GM21529 (cell line): ENCODE measurements around the gene RNF144B.
"Not testable (repeated sequence)": the region's sequence is repeated elsewhere in the genome, so short reads cannot be mapped to it uniquely, and the experiment has no call there.

Experiments used
- ATAC-seq: cut with Tn5 transposase; IDR thresholded peaks from one replicate; pipeline ENCODE4 v1.9.1; 2021; ENCODE audit not compliant: unreplicated experiment

RNF144B gene

GRCh38 chr6:18371010-18371409, 16.1 kb upstream of the RNF144B start:
- no peak for ATAC-seq

GRCh38 chr6:18371656-18372055, 15.5 kb upstream of the RNF144B start:
- ATAC-seq, result no peak

DNA sequence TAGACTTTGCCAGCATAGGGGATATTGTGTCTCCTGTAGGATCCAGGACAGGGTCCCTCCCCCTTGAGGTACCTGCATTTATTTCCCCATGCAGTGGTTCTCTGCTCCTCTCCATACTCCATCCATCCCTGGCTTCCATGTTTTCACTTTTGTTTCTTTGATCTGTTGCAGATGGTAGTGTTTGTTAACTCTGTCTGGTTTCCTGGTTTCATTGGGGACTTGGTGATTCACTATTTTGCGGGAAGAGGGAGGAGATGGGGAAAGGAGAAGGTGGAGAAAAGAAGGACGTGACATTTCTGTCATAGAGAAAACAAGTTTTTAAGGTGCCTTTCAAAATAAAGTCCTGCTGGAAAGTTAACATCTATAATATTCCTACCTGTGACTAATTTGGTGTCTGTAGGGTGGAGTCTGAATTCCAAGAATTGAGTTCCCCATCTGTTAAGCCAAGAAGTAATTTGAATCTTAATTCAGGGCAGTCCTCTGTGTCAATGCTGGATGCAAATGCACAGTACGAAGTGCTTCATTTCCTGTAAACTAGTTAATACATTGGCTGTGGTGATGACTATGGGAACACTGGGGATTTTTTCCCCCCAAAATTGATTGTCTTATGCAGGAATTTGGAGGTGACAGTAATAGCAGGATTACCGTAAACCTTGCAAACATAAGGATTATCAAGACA, 6.9 kb upstream of the RNF144B start:
- no peak for ATAC-seq

DNA sequence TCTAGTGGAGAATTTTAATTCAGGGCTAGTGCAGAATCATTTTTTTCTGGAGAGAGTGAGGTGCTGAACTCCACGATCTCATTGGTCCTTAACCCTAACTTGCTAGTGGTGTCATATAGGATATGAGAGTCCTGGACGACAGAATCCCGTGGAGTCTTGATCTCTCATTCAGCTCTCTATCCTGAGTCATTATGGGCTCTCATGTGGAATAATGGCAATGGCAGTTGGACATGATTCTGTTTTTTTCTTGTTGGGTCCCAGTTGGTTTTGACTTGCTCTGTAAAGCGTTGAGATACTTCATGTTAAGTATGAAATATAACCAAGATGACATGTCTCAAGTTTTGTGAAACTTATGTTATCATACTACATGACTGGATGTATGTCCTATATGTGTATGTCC, 6.3 kb upstream of the RNF144B start:
- ATAC-seq, result no peak

DNA sequence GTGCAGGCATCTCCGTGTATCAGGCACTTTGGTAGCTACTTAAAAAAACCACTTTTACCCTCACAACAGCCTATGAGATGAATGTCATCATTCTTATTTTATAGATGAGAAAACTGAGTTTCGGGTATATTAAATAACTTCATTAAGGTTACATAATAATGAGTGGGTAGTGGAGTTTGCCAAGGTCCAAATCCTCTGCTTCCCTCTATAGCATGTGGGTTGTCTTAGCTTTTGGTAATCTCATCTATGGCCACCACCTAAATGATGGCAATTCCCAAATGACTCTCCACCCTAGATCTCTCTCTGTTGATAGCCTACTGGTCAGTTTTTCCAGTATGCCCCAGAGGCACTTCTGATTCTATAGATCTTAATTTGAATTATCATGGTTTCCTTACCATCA, 3.7 kb upstream of the RNF144B start:
- no peak for ATAC-seq

DNA sequence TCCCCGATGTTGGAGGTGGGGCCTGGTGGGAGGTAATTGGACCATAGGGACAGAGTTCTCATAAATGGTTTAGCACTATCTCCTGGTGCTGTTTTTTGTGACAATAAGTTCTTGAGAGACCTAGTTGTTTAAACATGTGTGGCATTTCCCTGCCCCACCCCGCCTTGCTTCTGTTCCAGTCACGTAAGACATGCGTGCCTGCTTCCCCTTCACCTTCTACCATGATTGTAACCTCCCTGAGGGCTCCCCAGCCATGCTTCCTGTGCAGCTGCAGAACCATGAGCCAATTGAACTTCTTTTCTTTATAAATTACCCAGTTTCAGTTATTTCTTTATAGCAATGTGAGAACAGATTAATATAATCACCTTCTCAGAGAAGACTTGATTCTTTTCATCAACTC, 2.5 kb upstream of the RNF144B start:
- ATAC-seq, result no peak

GRCh38 chr6:18386298-18386976, 713 bp upstream of the RNF144B start:
- no peak for ATAC-seq

DNA sequence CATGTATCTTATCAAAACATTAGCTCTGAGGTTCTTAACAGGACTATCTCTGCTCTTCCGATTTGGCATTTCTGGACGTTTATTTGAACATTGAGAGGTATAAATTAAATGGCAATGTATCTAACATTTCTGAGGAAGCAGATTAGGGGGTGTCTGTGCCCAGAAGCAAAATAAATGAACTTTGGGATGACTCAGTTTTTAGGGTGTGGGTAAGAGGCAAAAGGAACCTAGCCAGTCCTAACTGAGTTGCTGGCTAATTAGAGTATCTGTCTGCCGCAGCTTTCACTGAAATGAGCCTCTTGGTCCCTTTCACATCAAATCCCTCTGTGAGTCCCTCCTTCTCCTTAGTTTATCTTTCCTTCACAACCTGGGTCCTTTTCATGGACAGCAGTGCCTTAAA, 1.1 kb downstream of the RNF144B start:
- no peak for ATAC-seq

DNA sequence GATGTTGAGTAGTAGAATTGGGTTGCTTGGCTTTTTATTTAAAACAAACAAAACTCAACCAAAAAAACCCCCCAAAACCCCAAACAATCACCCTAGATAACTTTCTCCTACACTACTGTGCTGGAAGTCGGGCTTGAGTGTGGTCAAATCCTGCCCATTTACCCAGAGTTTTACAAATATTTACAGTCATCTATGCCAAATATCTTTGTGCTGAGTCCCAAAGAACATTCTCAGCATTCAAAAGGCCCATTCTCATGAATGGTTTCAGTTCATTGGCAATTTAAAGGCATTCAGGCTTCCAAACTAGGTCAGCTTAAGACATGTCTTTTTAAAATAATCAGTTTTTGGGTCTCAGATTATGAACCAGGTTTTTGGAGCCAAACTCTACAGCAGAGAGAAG, 1.8 kb downstream of the RNF144B start:
- no peak for ATAC-seq

- no peak for ATAC-seq
Measured at GRCh38 chr6:18389479-18389878, 2.3 kb downstream of the RNF144B start.

DNA sequence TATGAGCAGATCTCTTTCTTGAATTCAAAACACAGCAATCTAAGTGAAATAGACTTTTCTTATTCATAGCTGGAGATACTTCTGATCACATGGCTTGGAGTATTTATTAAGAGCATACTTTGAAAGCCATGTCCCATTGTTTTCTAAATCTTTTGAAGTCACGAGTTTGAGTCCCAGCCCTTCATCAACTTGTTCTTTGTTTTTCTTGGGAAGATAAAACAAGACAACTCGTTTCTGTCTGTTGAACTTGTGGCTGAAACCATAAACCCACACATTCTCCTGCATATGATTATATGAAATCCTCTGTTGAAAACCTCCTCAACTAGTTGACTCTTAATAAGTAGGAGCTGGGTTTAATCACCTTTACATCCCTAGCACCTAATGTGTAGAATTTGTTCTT, 3.3 kb downstream of the RNF144B start:
- no peak for ATAC-seq

DNA sequence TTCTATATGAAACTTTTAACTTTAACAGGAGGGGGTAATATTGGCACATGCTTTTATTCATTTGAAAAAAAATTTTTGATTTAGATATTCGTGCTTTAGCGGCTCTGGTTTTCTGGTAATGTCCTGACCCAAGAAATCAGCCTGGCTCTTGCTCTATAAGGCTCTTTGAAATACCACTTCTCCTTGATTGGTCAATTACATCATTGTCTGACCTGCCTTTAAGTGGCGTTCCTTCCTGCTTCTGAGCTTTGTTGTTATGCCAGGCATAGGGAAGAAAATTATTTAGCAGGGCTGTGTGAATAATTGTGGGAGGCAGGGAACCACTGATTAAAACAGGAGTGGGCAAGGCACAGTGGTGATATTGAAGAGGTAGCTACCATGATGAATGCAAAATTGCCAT, 3.9 kb downstream of the RNF144B start:
- no peak for ATAC-seq

- ATAC-seq, result no peak
Measured at GRCh38 chr6:18392346-18392877, 5.3 kb downstream of the RNF144B start.

GRCh38 chr6:18393698-18394097, 6.5 kb downstream of the RNF144B start:
- no peak for ATAC-seq

DNA sequence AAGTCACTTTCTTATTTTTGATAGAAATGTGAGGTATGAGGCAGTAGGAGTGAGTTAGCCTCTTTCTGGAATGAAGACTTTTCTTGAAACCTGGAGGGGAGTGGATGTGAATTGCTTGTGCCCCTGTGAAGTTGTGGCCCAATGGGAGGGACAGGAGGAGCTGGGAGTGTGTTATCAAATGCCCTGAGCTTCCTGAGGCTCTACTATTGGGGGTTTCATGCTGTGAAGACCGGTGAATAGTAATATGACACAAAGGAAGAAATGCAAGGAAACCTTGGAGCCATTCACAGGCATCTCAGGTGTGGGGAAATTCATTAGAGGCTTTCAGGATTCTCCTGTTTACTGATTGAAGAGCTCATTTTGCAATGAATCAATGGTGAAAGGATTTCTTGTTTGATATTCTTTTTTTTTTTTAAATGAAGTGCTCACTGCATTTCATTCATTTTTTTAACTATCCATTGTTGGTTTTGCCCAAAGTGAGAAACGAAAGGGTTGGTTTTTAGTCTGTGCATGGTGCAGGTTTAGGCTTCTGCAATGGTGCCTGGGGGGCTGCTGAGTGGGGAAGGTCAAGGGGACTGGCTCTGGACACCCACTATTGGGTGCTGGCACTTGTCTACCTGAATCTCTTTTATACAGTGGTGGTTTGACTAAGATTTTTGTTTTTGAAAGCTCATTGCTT, 8.2 kb downstream of the RNF144B start:
- ATAC-seq, result no peak

DNA sequence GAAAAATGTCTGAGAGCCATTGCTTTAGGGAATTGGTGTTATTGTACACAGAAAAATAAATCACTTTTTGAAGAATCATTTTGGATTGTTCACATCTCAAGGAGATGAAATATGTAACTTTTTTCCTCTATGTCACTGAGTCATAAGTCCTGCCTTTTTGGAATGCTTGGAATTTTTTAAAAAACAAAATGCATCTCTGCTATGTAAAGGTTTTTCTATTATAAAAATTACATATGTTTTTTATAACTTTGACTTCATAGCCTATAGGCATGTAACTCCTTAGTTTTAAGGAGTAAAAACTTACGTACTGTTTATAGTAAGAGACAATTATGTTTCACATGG, 8.7 kb downstream of the RNF144B start:
- ATAC-seq, result no peak

DNA sequence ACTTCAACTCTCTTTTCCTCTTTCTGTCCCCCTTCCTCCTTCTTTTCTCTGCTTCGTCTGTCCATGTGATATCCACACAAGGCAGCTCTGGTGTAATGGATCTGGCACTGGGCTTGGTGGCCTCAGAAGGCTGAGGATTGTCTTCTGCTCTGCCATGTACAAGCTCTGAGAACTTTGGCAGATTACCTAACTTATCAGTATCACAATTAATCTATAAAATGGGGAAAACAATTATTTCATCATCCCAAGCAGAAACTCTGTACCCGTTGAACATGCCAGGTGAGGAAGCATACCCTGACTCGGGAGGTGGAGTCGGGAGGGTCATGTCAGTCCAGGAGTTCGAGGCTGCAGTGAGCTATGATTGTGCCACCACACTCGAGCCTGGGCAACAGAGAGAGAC, 10.6 kb downstream of the RNF144B start:
- ATAC-seq, result no peak

- not testable (repeated sequence) for ATAC-seq
Measured at GRCh38 chr6:18398225-18398624, 11.1 kb downstream of the RNF144B start.

DNA sequence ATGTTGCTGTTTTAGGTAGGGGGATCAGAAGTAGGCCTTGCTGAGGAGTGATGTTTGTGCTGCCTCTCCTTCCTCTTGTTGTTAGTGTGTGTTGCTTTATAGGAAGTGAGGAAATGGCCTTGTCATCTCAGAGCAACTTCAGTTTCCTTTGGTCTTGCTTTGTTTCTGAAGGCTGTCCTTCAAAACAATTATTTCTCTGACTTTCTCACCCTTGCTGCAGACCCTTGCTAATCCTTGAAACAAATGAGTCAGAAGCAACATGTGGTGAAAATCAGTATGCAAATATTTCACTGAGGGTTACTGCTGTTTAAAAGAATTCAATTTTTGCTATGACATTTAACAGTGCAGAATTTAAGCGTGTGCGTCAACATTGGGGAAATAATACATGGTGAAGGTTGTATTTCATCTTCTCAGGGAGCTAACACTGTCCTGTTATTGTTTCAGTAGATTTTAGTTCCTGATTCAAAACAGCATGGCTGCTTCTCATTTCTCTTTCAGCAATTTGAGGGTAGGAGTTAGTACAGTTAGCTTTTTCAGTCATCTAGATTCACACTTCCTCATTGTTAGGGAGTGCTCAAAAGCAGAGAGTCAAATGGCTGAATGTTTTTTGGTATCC, 13.8 kb downstream of the RNF144B start:
- ATAC-seq, result peak; percentile 88

GRCh38 chr6:18404965-18405364, 17.8 kb downstream of the RNF144B start:
- ATAC-seq, result not testable (repeated sequence)

- ATAC-seq, result no peak
Measured at GRCh38 chr6:18405477-18406293, 18.5 kb downstream of the RNF144B start.
